CD14-positive monocyte (primary cell): ENCODE results near the gene SEPTIN5. TPM values are rescaled to one million over a fixed set of nuclear protein-coding genes. Genes with fewer than 3 reads are reported as not detected.
A peak's percentile ranks its signal among the peaks of the same experiment; 100 is the strongest.

Experiments
- DNase-seq, 3 donors: peaks; one replicate each; pipeline ENCODE4 v3.0.0-alpha.2; 2011 to 2022
- H2AFZ ChIP-seq: 2 replicates; pipeline ENCODE4 v1.6.0; 2012; ENCODE audit warnings: mild to moderate bottlenecking, low read depth, low read length, inconsistent platforms; ENCODE audit not compliant: insufficient read depth, poor library complexity, severe bottlenecking
- H3K27ac ChIP-seq, 2 donors: 1 replicate in 1 of 2; 2 replicates in 1 of 2; pipeline ENCODE4 v1.5.1; 2012 to 2013; ENCODE audit warnings: low read length in 2 of 2, control low read depth in 1 of 2, inconsistent platforms in 1 of 2, low read depth in 1 of 2, mild to moderate bottlenecking in 1 of 2
- H3K27me3 ChIP-seq, 2 donors: one replicate each; pipeline versions ENCODE4 v1.6.0 to v1.6.1; 2011 to 2013; ENCODE audit warnings: low read length in 2 of 2; ENCODE audit not compliant: control insufficient read depth in 2 of 2, insufficient read depth in 2 of 2
- H3K36me3 ChIP-seq, 2 donors: replicated peaks in 1 of 2; 1 replicate in 1 of 2; 2 replicates in 1 of 2; pipeline versions ENCODE4 v1.5.1 to v1.6.1; 2012 to 2013; ENCODE audit warnings: low read length in 2 of 2, control low read depth in 1 of 2, inconsistent platforms in 1 of 2, mild to moderate bottlenecking in 1 of 2; ENCODE audit not compliant: insufficient read depth in 2 of 2, control insufficient read depth in 1 of 2
- H3K4me1 ChIP-seq, 2 donors: 1 replicate in 1 of 2; 2 replicates in 1 of 2; pipeline versions ENCODE4 v1.5.1 to v1.6.1; 2012 to 2013; ENCODE audit warnings: low read length in 2 of 2, control low read depth in 1 of 2, inconsistent platforms in 1 of 2, mild to moderate bottlenecking in 1 of 2, moderate library complexity in 1 of 2; ENCODE audit not compliant: insufficient read depth in 2 of 2, control insufficient read depth in 1 of 2
- H3K4me2 ChIP-seq: replicated peaks from 2 replicates; pipeline ENCODE3; 2012; ENCODE audit warnings: low read length, moderate library complexity, mild to moderate bottlenecking; ENCODE audit not compliant: poor library complexity, severe bottlenecking; ENCODE audit errors: extremely low read depth
- H3K4me3 ChIP-seq, 3 experiments: fragments of 200-600 bp in 1 of 3; sonication (generic) in 1 of 3; replicated peaks in 1 of 3; 1 replicate in 2 of 3; 2 replicates in 1 of 3; pipeline ENCODE4 v1.5.1; 2011 to 2013; ENCODE audit warnings: low read length in 3 of 3, mild to moderate bottlenecking in 3 of 3, control low read depth in 2 of 3, low read depth in 2 of 3, inconsistent platforms in 1 of 3, moderate library complexity in 1 of 3
- H3K79me2 ChIP-seq: 2 replicates; pipeline ENCODE4 v1.6.0; 2012; ENCODE audit warnings: mild to moderate bottlenecking, control low read depth, inconsistent platforms, low read length, moderate library complexity; ENCODE audit not compliant: insufficient read depth
- H3K9ac ChIP-seq: 2 replicates; pipeline ENCODE4 v1.6.0; 2017; ENCODE audit warnings: low read length, mild to moderate bottlenecking; ENCODE audit not compliant: insufficient read depth, poor library complexity, severe bottlenecking
- H3K9me3 ChIP-seq, 2 donors: replicated peaks in 1 of 2; 1 replicate in 1 of 2; 2 replicates in 1 of 2; pipeline versions ENCODE4 v1.5.1 to v1.6.1; 2012 to 2013; ENCODE audit warnings: low read length in 2 of 2, control low read depth in 1 of 2; ENCODE audit not compliant: control insufficient read depth in 1 of 2, insufficient read depth in 1 of 2
- H4K20me1 ChIP-seq: 2 replicates; pipeline ENCODE4 v1.6.0; 2012; ENCODE audit warnings: mild to moderate bottlenecking, low read length, control low read depth, moderate library complexity; ENCODE audit not compliant: insufficient read depth
- H3K27ac Mint-ChIP-seq, 7 donors: one replicate each; pipeline ENCODE4 v1.8.0; 2020; ENCODE audit warnings: mild to moderate bottlenecking in 7 of 7, mixed read lengths in 7 of 7, moderate library complexity in 6 of 7, inconsistent platforms in 2 of 7
- H3K27me3 Mint-ChIP-seq, 3 donors: one replicate each; pipeline ENCODE4 v1.8.0; 2021 to 2022; ENCODE audit warnings: low read depth in 3 of 3, mild to moderate bottlenecking in 3 of 3, mixed read lengths in 3 of 3, moderate library complexity in 3 of 3, inconsistent platforms in 1 of 3
- H3K36me3 Mint-ChIP-seq, 2 donors: one replicate each; pipeline ENCODE4 v1.8.0; 2020; ENCODE audit warnings: mixed read lengths in 2 of 2, inconsistent platforms in 1 of 2, mild to moderate bottlenecking in 1 of 2
- H3K4me1 Mint-ChIP-seq: one replicate; pipeline ENCODE4 v1.8.0; 2020; ENCODE audit warnings: mild to moderate bottlenecking, mixed read lengths
- H3K4me3 Mint-ChIP-seq, 2 donors: one replicate each; pipeline ENCODE4 v1.8.0; 2020; ENCODE audit warnings: mild to moderate bottlenecking in 2 of 2, mixed read lengths in 2 of 2, moderate library complexity in 1 of 2
- H3K9me3 Mint-ChIP-seq, 7 donors: one replicate each; pipeline ENCODE4 v1.8.0; 2020 to 2022; ENCODE audit warnings: mixed read lengths in 7 of 7, mild to moderate bottlenecking in 6 of 7, moderate library complexity in 6 of 7, inconsistent platforms in 2 of 7
- WGBS: methylation state at CpG from one replicate; pipeline ENCODE4 v1.1.5; 2013; ENCODE audit warnings: missing lambda C conversion rate; ENCODE audit not compliant: insufficient coverage; 5-methylcytosine and 5-hydroxymethylcytosine counted together
- intact Hi-C, 2 donors: fragments of 100-400 bp; cut with micrococcal nuclease; formaldehyde crosslinking; loops; one replicate each; pipeline versions ENCODE4 v1.15.0 to v1.15.1; 2023
- polyA plus RNA-seq, 3 donors: library from polyadenylated mRNA; depleted of rRNA in 1 of 3; unstranded in 2 of 3; stranded (reverse) in 1 of 3; fragments of 300-500 nt in 2 of 3; fragments of >200 nt in 1 of 3; fragmentation: Illumina TruSeq in 2 of 3; gene quantifications; 1 replicate in 2 of 3; 2 replicates in 1 of 3; pipeline ENCODE4 v1.2.3, GENCODE V29; 2012 to 2021
- TF ChIP-seq, protein P1 (sequence below): fragments of 200-600 bp; IDR thresholded peaks from one replicate; pipeline ENCODE4 v1.8.0; 2022; ENCODE audit warnings: antibody characterized with exemption, mild to moderate bottlenecking

SEPTIN5 gene
- polyA plus RNA-seq, 3 donors, result 0.50 to 0.64 TPM; not detected in 1

DNA sequence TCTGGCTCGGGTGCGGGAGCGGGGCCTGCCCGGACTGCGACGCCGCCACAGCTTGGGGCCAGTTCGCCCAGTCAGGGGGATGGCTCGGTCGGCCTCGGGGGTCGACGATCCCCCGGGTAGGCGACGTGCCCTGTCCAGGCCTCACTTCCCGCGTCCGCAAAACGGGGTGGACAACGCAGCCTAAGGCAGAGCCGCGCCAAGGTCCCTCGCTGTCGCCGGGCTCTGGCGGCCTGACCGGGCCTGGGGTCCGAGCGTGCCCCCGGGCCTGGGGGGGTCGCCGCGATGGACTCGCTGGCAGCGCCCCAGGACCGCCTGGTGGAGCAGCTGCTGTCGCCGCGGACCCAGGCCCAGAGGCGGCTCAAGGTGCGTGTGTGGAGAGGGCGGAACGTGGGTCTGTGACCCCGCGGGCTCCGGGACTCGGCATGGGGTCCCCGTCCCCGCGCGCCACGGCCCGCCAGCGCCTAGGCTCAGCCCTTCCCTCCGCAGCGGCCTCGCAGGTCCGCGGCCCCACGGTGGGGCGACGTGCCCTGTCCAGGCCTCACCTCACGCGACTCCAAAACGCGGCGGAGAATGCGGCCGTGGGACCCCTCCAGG, 4.2 kb downstream of the SEPTIN5 start:
- Histone ChIP-seq H2AFZ (peak overlapping the region; percentile 73), H3K4me3 (peak overlapping the region in 1 of 3 experiments; percentile 63), H3K79me2 (no peaks in the 10 kb centered on the region), H3K27ac (no peak overlapping the region), H3K36me3 (no peaks in the 10 kb centered on the region), H3K9ac (peak overlapping the region; percentile 41), H4K20me1 (no peaks in the 10 kb centered on the region), H3K4me1 (peaks cover 25 to 43% of the 10 kb centered on the region in 2 donors), H3K4me2 (peak overlapping the region; percentile 72), H3K9me3 (peaks cover 2 to 18% of the 10 kb centered on the region in 2 donors), H3K27me3 (peaks cover 10 to 81% of the 10 kb centered on the region in 2 donors)
- Mint-ChIP-seq H3K27me3 (peaks cover 56 to 90% (median 58%) of the 10 kb centered on the region in 3 donors), H3K4me3 (peak overlapping the region; percentile 55 to 61), H3K9me3 (peaks cover 0 to 14% (median 6%) of the 10 kb centered on the region in 7 donors), H3K4me1 (peaks cover 19% of the 10 kb centered on the region), H3K36me3 (peaks cover 0 to 13% of the 10 kb centered on the region in 2 donors), H3K27ac (no peak overlapping the region)
- WGBS, result under 1% methylated on average over 70 of the region's 70 CpGs
- TF ChIP-seq, protein P1, sequence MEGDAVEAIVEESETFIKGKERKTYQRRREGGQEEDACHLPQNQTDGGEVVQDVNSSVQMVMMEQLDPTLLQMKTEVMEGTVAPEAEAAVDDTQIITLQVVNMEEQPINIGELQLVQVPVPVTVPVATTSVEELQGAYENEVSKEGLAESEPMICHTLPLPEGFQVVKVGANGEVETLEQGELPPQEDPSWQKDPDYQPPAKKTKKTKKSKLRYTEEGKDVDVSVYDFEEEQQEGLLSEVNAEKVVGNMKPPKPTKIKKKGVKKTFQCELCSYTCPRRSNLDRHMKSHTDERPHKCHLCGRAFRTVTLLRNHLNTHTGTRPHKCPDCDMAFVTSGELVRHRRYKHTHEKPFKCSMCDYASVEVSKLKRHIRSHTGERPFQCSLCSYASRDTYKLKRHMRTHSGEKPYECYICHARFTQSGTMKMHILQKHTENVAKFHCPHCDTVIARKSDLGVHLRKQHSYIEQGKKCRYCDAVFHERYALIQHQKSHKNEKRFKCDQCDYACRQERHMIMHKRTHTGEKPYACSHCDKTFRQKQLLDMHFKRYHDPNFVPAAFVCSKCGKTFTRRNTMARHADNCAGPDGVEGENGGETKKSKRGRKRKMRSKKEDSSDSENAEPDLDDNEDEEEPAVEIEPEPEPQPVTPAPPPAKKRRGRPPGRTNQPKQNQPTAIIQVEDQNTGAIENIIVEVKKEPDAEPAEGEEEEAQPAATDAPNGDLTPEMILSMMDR, result no peak
- DNase-seq, result no peak
- intact Hi-C loops, result loop anchor here in 1 of 2 donors (5.0 kb wide), 2 partner anchors 36 to 761 kb away; no protein-coding TSS in a partner anchor

DNA sequence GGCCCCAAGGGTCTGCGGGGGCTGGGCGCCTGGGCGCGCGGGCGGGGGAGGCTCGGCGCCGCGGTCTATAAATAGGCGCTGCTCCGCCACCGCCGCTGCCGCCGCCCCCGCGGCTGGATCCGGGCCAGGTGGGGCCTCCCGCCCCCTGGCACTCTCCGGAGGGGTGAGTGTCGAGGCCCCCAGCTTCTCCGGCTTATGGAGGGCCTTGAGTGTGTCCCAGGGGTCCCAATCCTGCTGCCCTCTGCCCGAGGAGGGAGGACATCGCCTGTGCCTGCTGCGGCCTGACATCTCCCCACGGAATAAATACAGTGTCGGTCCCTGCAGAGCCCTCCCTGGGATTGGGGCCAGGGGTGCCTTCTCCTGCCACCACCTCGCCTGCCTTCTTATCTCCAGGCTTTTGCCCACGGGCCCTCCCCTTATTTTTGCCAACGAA, 4.8 kb downstream of the SEPTIN5 start:
- Histone ChIP-seq H4K20me1 (no peaks in the 10 kb centered on the region), H3K4me3 (no peak overlapping the region), H3K36me3 (no peaks in the 10 kb centered on the region), H3K4me1 (peaks cover 22 to 44% of the 10 kb centered on the region in 2 donors), H3K4me2 (peak overlapping the region; percentile 72), H2AFZ (peak overlapping the region; percentile 73), H3K9ac (peak overlapping the region; percentile 41), H3K27me3 (peaks cover 10 to 78% of the 10 kb centered on the region in 2 donors), H3K79me2 (no peaks in the 10 kb centered on the region), H3K27ac (no peak overlapping the region), H3K9me3 (peaks cover 0 to 18% of the 10 kb centered on the region in 2 donors)
- Mint-ChIP-seq H3K36me3 (peaks cover 0 to 11% of the 10 kb centered on the region in 2 donors), H3K4me1 (peaks cover 17% of the 10 kb centered on the region), H3K4me3 (peak overlapping the region; percentile 34 to 76), H3K9me3 (peaks cover 0 to 14% (median 6%) of the 10 kb centered on the region in 7 donors), H3K27ac (no peak overlapping the region), H3K27me3 (peaks cover 52 to 89% (median 54%) of the 10 kb centered on the region in 3 donors)
- DNase-seq, result no peak
- TF ChIP-seq, protein P1, result no peak
- intact Hi-C loops, result loop anchor here in 1 of 2 donors (5.0 kb wide), 2 partner anchors 37 to 762 kb away; no protein-coding TSS in a partner anchor
- WGBS, result 4% methylated on average over 28 of the region's 31 CpGs
